Measurements from ENCODE around the gene HEXIM1. TPM values are rescaled to one million over a fixed set of nuclear protein-coding genes. Genes with fewer than 3 reads are reported as not detected.

Gene HEXIM1
- total and polyA plus RNA-seq, 2 experiments from 2014 or later, result 13.5 to 17.1 TPM

- Histone ChIP-seq H3K27ac (peak overlapping the region; percentile 100), H3K27me3 (no peaks in the 10 kb centered on the region), H3K4me1 (ENCODE audit: insufficient read depth) (peaks cover 45% of the 10 kb centered on the region), H2AFZ (peak overlapping the region; percentile 98), H3K9me3 (ENCODE audit: low read depth) (no peaks in the 10 kb centered on the region), H3K79me2 (peaks cover 37% of the 10 kb centered on the region), H3K9me2 (replicated peaks; ENCODE audit: insufficient read depth) (no peaks in the 10 kb centered on the region), H4K20me1 (ENCODE audit: insufficient read depth, poor library complexity, severe bottlenecking) (no peaks in the 10 kb centered on the region), H3K4me2 (peak overlapping the region; percentile 100), H3K4me3 (peak overlapping the region; percentile 89), H3K36me3 (replicated peaks; ENCODE audit: insufficient read depth, low read depth) (no peaks in the 10 kb centered on the region)
- TF ChIP-seq, protein P1, sequence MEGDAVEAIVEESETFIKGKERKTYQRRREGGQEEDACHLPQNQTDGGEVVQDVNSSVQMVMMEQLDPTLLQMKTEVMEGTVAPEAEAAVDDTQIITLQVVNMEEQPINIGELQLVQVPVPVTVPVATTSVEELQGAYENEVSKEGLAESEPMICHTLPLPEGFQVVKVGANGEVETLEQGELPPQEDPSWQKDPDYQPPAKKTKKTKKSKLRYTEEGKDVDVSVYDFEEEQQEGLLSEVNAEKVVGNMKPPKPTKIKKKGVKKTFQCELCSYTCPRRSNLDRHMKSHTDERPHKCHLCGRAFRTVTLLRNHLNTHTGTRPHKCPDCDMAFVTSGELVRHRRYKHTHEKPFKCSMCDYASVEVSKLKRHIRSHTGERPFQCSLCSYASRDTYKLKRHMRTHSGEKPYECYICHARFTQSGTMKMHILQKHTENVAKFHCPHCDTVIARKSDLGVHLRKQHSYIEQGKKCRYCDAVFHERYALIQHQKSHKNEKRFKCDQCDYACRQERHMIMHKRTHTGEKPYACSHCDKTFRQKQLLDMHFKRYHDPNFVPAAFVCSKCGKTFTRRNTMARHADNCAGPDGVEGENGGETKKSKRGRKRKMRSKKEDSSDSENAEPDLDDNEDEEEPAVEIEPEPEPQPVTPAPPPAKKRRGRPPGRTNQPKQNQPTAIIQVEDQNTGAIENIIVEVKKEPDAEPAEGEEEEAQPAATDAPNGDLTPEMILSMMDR (IDR thresholded peaks at IDR 0.05; ENCODE audit: poor library complexity), result peak; percentile 71
- no peak for TF ChIP-seq EZH2 (IDR thresholded peaks at IDR 0.05; ENCODE audit: borderline replicate concordance)
- WGBS (ENCODE audit: low lambda C conversion rate, missing lambda C conversion rate), result under 1% methylated on average over 50 of the region's 71 CpGs
- DNase-seq (ENCODE audit: low spot score), result peak; percentile 92
These were observed 15.5 kb upstream of the HEXIM1 start for GRCh38 chr17:45132572-45133463.

DNA sequence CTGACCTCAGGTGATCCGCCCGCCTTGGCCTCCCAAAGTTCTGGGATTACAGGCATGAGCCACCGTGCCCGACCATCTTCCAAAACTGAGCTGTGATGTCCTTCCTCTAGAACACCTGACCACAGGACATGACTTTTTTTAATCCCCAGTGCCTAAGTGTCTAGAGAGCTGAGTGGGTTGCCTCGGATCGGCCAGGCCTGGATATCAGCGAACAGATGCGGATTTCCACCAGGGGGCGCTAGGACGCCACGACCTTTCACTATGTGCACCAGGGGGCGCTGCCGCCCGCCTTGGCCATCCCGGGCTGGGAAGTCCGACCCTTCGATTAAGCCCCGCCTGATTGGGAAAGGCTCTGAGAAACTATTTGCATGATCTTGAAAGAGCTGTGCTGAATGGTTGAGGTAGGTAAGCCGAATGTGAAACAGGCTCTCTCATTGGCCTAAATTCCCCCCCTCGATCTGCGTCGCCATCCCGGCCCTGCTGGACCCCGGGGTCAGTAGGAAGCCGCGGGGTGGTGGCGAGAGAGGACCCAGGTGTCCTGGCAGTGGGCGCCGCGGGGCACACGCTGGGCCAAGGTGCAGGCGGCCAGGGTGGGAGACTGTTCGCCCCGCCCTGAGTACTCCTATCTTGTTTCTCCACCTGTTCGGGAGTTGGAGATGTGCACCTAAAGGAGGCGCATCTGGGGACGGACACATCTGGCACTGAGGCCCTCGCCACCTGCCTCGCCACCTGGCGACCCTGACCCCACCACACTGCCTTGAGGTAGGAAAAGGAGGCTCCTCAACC, 12.9 kb upstream of the HEXIM1 start, which contains the start of gene ACBD4:
ACBD4 (plus strand) TSS at position 496 of the 786 bp plus-strand sequence. CDS start 458 bp downstream, outside the sequence.
- H3K9me3 ChIP-seq (ENCODE audit: low read depth), result no peaks in the 10 kb centered on the region
- peak; percentile 97 for DNase-seq (ENCODE audit: low spot score)
- no peaks in the 10 kb centered on the region for H3K9me2 ChIP-seq (replicated peaks; ENCODE audit: insufficient read depth)
- no peaks in the 10 kb centered on the region for H3K27me3 ChIP-seq
- peak within 1 kb of the TSS; percentile 13 for H3K4me3 ChIP-seq
- H3K36me3 ChIP-seq (replicated peaks; ENCODE audit: insufficient read depth, low read depth), result no peaks in the 10 kb centered on the region
- no peak for TF ChIP-seq EZH2 (IDR thresholded peaks at IDR 0.05; ENCODE audit: borderline replicate concordance)
- TF ChIP-seq, protein P1 (IDR thresholded peaks at IDR 0.05; ENCODE audit: poor library complexity), result peak; percentile 100
- H3K79me2 ChIP-seq, result peaks cover 22% of the 10 kb centered on the region
- peaks cover 21% of the 10 kb centered on the region for H3K4me1 ChIP-seq (ENCODE audit: insufficient read depth)
- WGBS (ENCODE audit: low lambda C conversion rate, missing lambda C conversion rate), result 11% methylated on average over 40 of the region's 40 CpGs
- no peaks in the 10 kb centered on the region for H4K20me1 ChIP-seq (ENCODE audit: insufficient read depth, poor library complexity, severe bottlenecking)
- peak within 1 kb of the TSS; percentile 27 for H3K27ac ChIP-seq
- H3K4me2 ChIP-seq, result peak within 1 kb of the TSS; percentile 72
- peak within 1 kb of the TSS; percentile 10 for H2AFZ ChIP-seq

GRCh38 chr17:45135978-45136791, 12.1 kb upstream of the HEXIM1 start:
- no peak for TF ChIP-seq EZH2phosphoT487 (IDR thresholded peaks at IDR 0.05; ENCODE audit: low read depth, severe bottlenecking, unreplicated experiment)
- Histone ChIP-seq H3K27ac (peak overlapping the region; percentile 27), H3K4me3 (peak overlapping the region; percentile 13), H3K4me2 (peak overlapping the region; percentile 72), H3K9me2 (replicated peaks; ENCODE audit: insufficient read depth) (no peaks in the 10 kb centered on the region), H2AFZ (peak overlapping the region; percentile 10), H3K27me3 (no peaks in the 10 kb centered on the region), H3K36me3 (replicated peaks; ENCODE audit: insufficient read depth, low read depth) (no peaks in the 10 kb centered on the region), H4K20me1 (ENCODE audit: insufficient read depth, poor library complexity, severe bottlenecking) (no peaks in the 10 kb centered on the region), H3K9me3 (ENCODE audit: low read depth) (no peaks in the 10 kb centered on the region), H3K79me2 (peaks cover 14% of the 10 kb centered on the region), H3K4me1 (ENCODE audit: insufficient read depth) (peaks cover 13% of the 10 kb centered on the region)
- 87% methylated on average over 19 of the region's 21 CpGs for WGBS (ENCODE audit: low lambda C conversion rate, missing lambda C conversion rate)
- DNase-seq (ENCODE audit: low spot score), result no peak

Data from hepatocyte (in vitro differentiated cells).